HepG2 (cell line): ENCODE results near the gene RRBP1.

Experiments used
- BHLHE40 ChIP-seq: IDR thresholded peaks from 2 replicates; pipeline ENCODE4 v1.6.1; 2011; ENCODE audit warnings: low read length, improper control_type of control experiment
- FIP1L1 ChIP-seq: fragments of 200-400 bp; formaldehyde crosslinking; IDR thresholded peaks from 2 replicates; pipeline ENCODE4 v1.6.1; 2018; ENCODE audit warnings: low read depth, mild to moderate bottlenecking, low read length, moderate library complexity, borderline replicate concordance; ENCODE audit not compliant: insufficient read depth
- FOXJ3 ChIP-seq: sonication (generic); formaldehyde crosslinking; IDR thresholded peaks from 2 replicates; pipeline ENCODE4 v1.4.0; 2020; ENCODE audit warnings: missing genetic modification reagents, mild to moderate bottlenecking, borderline replicate concordance
- JUN ChIP-seq: sonication (generic); formaldehyde crosslinking; IDR thresholded peaks from 2 replicates; pipeline ENCODE4 v1.4.0; 2020; ENCODE audit warnings: mild to moderate bottlenecking, missing genetic modification reagents
- KLF13 ChIP-seq: sonication (generic); formaldehyde crosslinking; IDR thresholded peaks from 2 replicates; pipeline ENCODE4 v1.4.0; 2020; ENCODE audit warnings: mild to moderate bottlenecking, missing genetic modification reagents
- NR2C2 ChIP-seq: sonication (generic); formaldehyde crosslinking; IDR thresholded peaks from 2 replicates; pipeline ENCODE4 v1.4.0; 2020; ENCODE audit warnings: missing genetic modification reagents, mild to moderate bottlenecking, moderate library complexity, borderline replicate concordance
- ZNF136 ChIP-seq: sonication (generic); formaldehyde crosslinking; IDR thresholded peaks from 2 replicates; pipeline ENCODE4 v1.8.1; 2022; ENCODE audit warnings: low read depth, mild to moderate bottlenecking, moderate library complexity, missing genetic modification reagents
- ZNF276 ChIP-seq: sonication (generic); formaldehyde crosslinking; IDR thresholded peaks from 2 replicates; pipeline ENCODE4 v1.4.0; 2020; ENCODE audit warnings: mild to moderate bottlenecking, low read depth, missing genetic modification reagents
- TF ChIP-seq, protein P1 (sequence below): sonication (generic); formaldehyde crosslinking; IDR thresholded peaks from 2 replicates; pipeline ENCODE4 v1.4.0; 2020; ENCODE audit warnings: missing genetic modification reagents

DNA sequence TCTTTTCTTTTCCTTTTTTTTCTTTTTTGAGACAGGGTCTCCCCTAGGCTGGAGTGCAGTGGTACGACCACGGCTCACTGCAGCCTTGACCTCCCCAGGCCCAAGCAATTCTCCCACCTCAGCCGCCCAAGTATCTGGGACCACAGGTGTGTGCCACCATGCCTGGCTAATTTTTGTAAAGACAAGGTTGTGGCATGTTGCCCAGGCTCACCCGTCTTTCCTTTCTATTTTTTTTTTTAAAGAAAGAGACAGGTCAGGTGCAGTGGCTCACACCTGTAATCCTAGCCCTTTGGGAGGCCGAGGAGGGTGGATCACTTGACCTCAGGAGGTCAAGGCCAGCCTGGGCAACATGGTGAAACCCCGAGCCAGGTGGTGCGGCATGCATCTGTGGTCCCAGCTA, 34.3 kb upstream of the RRBP1 start:
- TF ChIP-seq ZNF136 (CRISPR knock-in tag) (no peak), FIP1L1 (no peak), JUN (CRISPR knock-in tag) (no peak), NR2C2 (CRISPR knock-in tag) (no peak), FOXJ3 (CRISPR knock-in tag) (no peak), ZNF276 (CRISPR knock-in tag) (no peak), KLF13 (CRISPR knock-in tag) (no peak), BHLHE40 (no peak)
- TF ChIP-seq, protein P1, sequence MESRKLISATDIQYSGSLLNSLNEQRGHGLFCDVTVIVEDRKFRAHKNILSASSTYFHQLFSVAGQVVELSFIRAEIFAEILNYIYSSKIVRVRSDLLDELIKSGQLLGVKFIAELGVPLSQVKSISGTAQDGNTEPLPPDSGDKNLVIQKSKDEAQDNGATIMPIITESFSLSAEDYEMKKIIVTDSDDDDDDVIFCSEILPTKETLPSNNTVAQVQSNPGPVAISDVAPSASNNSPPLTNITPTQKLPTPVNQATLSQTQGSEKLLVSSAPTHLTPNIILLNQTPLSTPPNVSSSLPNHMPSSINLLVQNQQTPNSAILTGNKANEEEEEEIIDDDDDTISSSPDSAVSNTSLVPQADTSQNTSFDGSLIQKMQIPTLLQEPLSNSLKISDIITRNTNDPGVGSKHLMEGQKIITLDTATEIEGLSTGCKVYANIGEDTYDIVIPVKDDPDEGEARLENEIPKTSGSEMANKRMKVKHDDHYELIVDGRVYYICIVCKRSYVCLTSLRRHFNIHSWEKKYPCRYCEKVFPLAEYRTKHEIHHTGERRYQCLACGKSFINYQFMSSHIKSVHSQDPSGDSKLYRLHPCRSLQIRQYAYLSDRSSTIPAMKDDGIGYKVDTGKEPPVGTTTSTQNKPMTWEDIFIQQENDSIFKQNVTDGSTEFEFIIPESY = no peak
